Measurements from ENCODE around the gene LSMEM2. TPM values are rescaled to one million over a fixed set of nuclear protein-coding genes. Genes with fewer than 3 reads are reported as not detected.

LSMEM2 gene
- polyA plus RNA-seq, 2 of the 4 experiments (the other 2 are of a cell fraction), result 0.09 TPM; not detected in 1

DNA sequence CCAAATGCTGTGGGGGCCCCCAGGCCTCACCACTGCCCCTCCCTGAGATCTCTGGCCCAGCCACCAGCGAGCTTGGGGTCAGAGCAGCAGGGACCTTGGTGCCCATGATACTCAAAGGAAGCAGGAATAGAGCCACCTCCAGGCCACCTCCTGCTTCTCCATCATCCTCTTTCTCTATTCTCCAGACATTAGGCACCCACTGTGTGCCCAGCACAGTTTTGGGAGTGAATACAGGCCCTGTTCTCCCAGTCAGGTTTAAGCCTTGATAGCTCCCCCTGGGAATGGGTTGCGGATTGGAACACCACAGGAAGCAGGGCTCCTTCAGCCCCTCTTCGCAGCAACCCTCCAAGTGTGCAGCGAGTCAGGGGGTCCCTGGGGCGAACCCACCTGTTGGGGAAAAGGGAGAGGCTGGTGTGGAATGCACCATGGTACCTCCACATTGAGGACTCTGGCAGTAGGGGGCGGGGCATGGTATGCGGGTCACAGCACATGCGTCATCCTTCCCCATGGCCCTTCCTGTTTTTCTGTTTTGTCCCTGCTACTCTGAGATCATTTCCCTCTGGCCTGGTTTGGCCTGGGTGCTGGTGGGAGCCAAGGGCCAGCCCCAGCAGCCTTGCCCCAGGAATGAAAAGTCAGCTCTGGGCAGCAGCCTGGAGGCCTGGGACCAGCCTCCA is 24.2 kb upstream of the LSMEM2 start:
- Histone ChIP-seq H3K27ac (no peak overlapping the region), H3K4me1 (peaks cover 5% of the 10 kb centered on the region; the same call in 1 of the 3 replicates), H3K9me3 (no peaks in the 10 kb centered on the region), H3K4me3 (no peak overlapping the region), H3K4me2 (no peak overlapping the region)
- TF ChIP-seq POLR2AphosphoS2 (conservative IDR thresholded peaks at IDR 0.05; ENCODE audit: low read length) (no peak), MAFK (IDR thresholded peaks at IDR 0.05; ENCODE audit: partially characterized antibody) (no peak), EHF (CRISPR knock-in tag; IDR thresholded peaks at IDR 0.05) (no peak), ZC3H11A (IDR thresholded peaks at IDR 0.05) (no peak), KDM1A (IDR thresholded peaks at IDR 0.05; ENCODE audit: low read depth) (no peak), RFX5 (IDR thresholded peaks at IDR 0.05) (no peak), MYC (IDR thresholded peaks at IDR 0.05; ENCODE audit: borderline replicate concordance, low read length) (no peak), EHMT2 (IDR thresholded peaks at IDR 0.05; ENCODE audit: low read depth) (no peak), NFE2L2 (conservative IDR thresholded peaks at IDR 0.05; ENCODE audit: low read length) (no peak), RARB (CRISPR knock-in tag; IDR thresholded peaks at IDR 0.05) (no peak), FOSB (CRISPR knock-in tag; IDR thresholded peaks at IDR 0.05) (no peak), HEYL (CRISPR knock-in tag; IDR thresholded peaks at IDR 0.05) (no peak), KDM5A (IDR thresholded peaks at IDR 0.05) (no peak), CHD2 (IDR thresholded peaks at IDR 0.05; ENCODE audit: low read length, partially characterized antibody) (no peak), BHLHE40 (IDR thresholded peaks at IDR 0.05; ENCODE audit: low read depth, low read length) (no peak), HOXB13 (CRISPR knock-in tag; IDR thresholded peaks at IDR 0.05; ENCODE audit: low read depth) (no peak), CBX8 (IDR thresholded peaks at IDR 0.05) (no peak), JUNB (IDR thresholded peaks at IDR 0.05) (no peak), RAD21 (conservative IDR thresholded peaks at IDR 0.05 in 1 of 2, IDR thresholded peaks at IDR 0.05 in 1 of 2) (no peak)
- TF ChIP-seq, protein P1, sequence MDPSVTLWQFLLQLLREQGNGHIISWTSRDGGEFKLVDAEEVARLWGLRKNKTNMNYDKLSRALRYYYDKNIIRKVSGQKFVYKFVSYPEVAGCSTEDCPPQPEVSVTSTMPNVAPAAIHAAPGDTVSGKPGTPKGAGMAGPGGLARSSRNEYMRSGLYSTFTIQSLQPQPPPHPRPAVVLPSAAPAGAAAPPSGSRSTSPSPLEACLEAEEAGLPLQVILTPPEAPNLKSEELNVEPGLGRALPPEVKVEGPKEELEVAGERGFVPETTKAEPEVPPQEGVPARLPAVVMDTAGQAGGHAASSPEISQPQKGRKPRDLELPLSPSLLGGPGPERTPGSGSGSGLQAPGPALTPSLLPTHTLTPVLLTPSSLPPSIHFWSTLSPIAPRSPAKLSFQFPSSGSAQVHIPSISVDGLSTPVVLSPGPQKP (IDR thresholded peaks at IDR 0.05; ENCODE audit: low read depth, low read length), result no peak
- WGBS (ENCODE audit: missing lambda C conversion rate), result 75% methylated on average over 4 of the region's 8 CpGs
- DNase-seq (ENCODE audit: low read depth in 1 of 2, low spot score in 1 of 2) (no peak), FAIRE-seq (no peak), ATAC-seq (no peak)
- CTCF ChIA-PET, result interaction anchor here (1.0 to 11.2 kb wide), 12 partner anchors 8 to 70 kb away, joined by 3 to 219 read pairs (median 5); partner anchors contain the start of genes GNAI2 and GNAT1
- POLR2A ChIA-PET, result no interaction called here

DNA sequence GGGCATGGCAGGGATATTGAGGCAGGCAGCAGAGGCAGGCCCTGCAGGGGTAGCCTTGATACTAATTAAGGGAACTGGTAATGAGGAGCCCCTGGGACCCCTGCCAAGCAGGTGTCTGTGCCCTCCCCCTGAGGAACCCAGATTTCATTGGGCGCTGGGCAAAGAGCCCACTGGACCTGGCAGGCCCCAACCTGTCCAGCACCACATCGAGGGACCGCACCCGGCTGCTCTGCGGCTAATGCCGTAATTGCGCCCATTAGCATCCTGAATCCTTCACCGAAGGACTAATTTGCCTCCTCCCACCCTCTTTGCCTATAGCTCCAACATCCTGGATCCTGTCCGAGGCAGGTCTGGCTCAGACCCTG is 23.7 kb upstream of the LSMEM2 start:
- Histone ChIP-seq H3K4me1 (peaks cover 6% of the 10 kb centered on the region; the same call in 1 of the 3 replicates), H3K4me3 (no peak overlapping the region), H3K27ac (no peak overlapping the region), H3K9me3 (no peaks in the 10 kb centered on the region), H3K4me2 (no peak overlapping the region)
- ATAC-seq (no peak), FAIRE-seq (no peak), DNase-seq (ENCODE audit: low read depth in 1 of 2, low spot score in 1 of 2) (no peak)
- TF ChIP-seq HEYL (CRISPR knock-in tag; IDR thresholded peaks at IDR 0.05), result no peak
- TF ChIP-seq, protein P2, sequence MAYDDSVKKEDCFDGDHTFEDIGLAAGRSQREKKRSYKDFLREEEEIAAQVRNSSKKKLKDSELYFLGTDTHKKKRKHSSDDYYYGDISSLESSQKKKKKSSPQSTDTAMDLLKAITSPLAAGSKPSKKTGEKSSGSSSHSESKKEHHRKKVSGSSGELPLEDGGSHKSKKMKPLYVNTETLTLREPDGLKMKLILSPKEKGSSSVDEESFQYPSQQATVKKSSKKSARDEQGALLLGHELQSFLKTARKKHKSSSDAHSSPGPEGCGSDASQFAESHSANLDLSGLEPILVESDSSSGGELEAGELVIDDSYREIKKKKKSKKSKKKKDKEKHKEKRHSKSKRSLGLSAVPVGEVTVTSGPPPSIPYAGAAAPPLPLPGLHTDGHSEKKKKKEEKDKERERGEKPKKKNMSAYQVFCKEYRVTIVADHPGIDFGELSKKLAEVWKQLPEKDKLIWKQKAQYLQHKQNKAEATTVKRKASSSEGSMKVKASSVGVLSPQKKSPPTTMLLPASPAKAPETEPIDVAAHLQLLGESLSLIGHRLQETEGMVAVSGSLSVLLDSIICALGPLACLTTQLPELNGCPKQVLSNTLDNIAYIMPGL (CRISPR knock-in tag; IDR thresholded peaks at IDR 0.05; ENCODE audit: borderline replicate concordance), result no peak
- WGBS (ENCODE audit: missing lambda C conversion rate), result 91% methylated on average over 9 of the region's 9 CpGs
- ChIA-PET POLR2A (no interaction called here), CTCF (interaction anchor here (1.2 to 11.2 kb wide), 7 partner anchors 9 to 69 kb away, joined by 3 to 219 read pairs (median 7); partner anchors contain the start of genes GNAI2 and GNAT1)

All from A549 (cell line).